ENCODE measurements around the gene MRPL4. TPM values are rescaled to one million over a fixed set of nuclear protein-coding genes. Genes with fewer than 3 reads are reported as not detected.
"Not testable (repeated sequence)": the region's sequence is repeated elsewhere in the genome, so short reads cannot be mapped to it uniquely, and the experiment has no call there.

The MRPL4 gene
- total RNA-seq, 1 experiment from 2014 or later: 99.3 TPM

DNA sequence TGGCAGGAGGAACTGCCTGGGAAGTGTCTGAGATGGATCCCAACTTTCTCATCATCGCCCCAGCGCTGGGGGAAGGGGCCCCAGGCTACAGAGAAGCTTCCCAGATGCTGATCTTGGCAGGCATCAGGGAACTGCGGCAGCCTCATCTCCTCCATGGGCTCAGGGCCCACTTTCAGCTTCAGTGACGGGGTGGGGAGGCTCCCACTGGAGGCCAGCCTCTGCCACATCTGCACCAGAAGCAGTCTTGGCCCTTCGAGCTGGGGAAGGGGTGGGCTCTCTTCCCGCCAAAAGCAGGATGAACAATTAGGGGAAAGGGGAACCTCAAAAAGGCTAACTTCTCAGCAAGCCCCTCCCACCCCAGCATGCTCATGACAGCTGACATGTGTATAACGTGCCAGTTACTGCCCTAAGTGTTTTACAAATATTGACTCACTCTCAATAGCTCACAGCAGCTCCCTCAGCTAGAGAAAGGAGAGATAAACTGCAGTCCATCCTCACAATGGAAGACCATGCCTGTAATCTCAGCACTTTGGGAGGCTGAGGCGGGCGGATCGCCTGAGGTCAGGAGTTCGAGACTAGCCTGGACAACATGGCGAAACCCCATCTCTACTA, 13.7 kb upstream of the MRPL4 start:
- H3K4me3 Mint-ChIP-seq: no peak overlapping the region
- H3K27ac ChIP-seq (ENCODE audit: insufficient read length, low read depth, low read length): no peak overlapping the region
- H3K4ac ChIP-seq (ENCODE audit: low read depth, low read length): no peak overlapping the region
- peaks cover 4 to 14% of the 10 kb centered on the region in 2 experiments; a peak in 3 of 4 replicates for H3K4me1 Mint-ChIP-seq
- no peak overlapping the region for H3K18ac ChIP-seq (ENCODE audit: insufficient read length, low read depth, low read length)
- no peak overlapping the region for H2BK5ac ChIP-seq (ENCODE audit: insufficient read length, low read length)
- H3K9me3 Mint-ChIP-seq: no peaks in the 10 kb centered on the region; a peak in 1 of 5 replicates
- no peak overlapping the region for H3T11ph ChIP-seq (ENCODE audit: low read length)
- H2BK20ac ChIP-seq (ENCODE audit: low read depth, low read length, poor library complexity, severe bottlenecking): no peak overlapping the region
- no peak overlapping the region for H2BK15ac ChIP-seq (ENCODE audit: low read depth, low read length)
- no peaks in the 10 kb centered on the region for H3K23me2 ChIP-seq (ENCODE audit: insufficient read length, low read depth, low read length, poor library complexity, severe bottlenecking)
- H2AK5ac ChIP-seq (ENCODE audit: insufficient read length, low read length): no peak overlapping the region
- no peaks in the 10 kb centered on the region for H3K27me3 ChIP-seq (ENCODE audit: insufficient read depth, low read length)
- H3K79me2 ChIP-seq (ENCODE audit: insufficient read depth, low read length): no peaks in the 10 kb centered on the region
- no peak for DNase-seq
- no peaks in the 10 kb centered on the region for H3K9me3 ChIP-seq (ENCODE audit: control insufficient read depth, low read depth, low read length)
- H4K91ac ChIP-seq (ENCODE audit: insufficient read length, low read depth, low read length): no peak overlapping the region
- H3K9ac ChIP-seq (ENCODE audit: extremely low read depth, insufficient read length, low read length): no peak overlapping the region
- no peak overlapping the region for H2BK12ac ChIP-seq (ENCODE audit: insufficient read length, low read depth, low read length)
- H3K4me1 ChIP-seq (ENCODE audit: insufficient read depth, low read length): no peaks in the 10 kb centered on the region
- H3K27me3 Mint-ChIP-seq (ENCODE audit: low read depth): no peaks in the 10 kb centered on the region
- no peak overlapping the region for H2AFZ ChIP-seq (ENCODE audit: low read length)
- H4K20me1 ChIP-seq (ENCODE audit: control insufficient read depth, insufficient read depth, insufficient read length): no peaks in the 10 kb centered on the region
- H3K27ac Mint-ChIP-seq: no peak overlapping the region
- H3K56ac ChIP-seq (ENCODE audit: insufficient read length, low read depth, low read length): no peak overlapping the region
- H4K5ac ChIP-seq (ENCODE audit: insufficient read length, low read depth, low read length): no peak overlapping the region
- no peaks in the 10 kb centered on the region for H3K79me1 ChIP-seq (ENCODE audit: insufficient read depth, low read depth, low read length, poor library complexity, severe bottlenecking)
- no peaks in the 10 kb centered on the region for H3K36me3 Mint-ChIP-seq (ENCODE audit: insufficient read depth in 1 of 3, low read depth in 3 of 3)
- no peak overlapping the region for H3K23ac ChIP-seq (ENCODE audit: insufficient read length, low read depth, low read length)
- no peak overlapping the region for H3K14ac ChIP-seq (ENCODE audit: insufficient read depth, low read length)
- WGBS (ENCODE audit: extremely low coverage, insufficient read length, low lambda C conversion rate): no CpG with 5 or more reads among the region's 12 CpGs
- H3K4me2 ChIP-seq (ENCODE audit: insufficient read depth, insufficient read length, low read length): no peak overlapping the region
- H2BK120ac ChIP-seq (ENCODE audit: low read depth, low read length, poor library complexity, severe bottlenecking): no peak overlapping the region
- H4K8ac ChIP-seq (replicated peaks; ENCODE audit: insufficient read length, low read depth, low read length): no peak overlapping the region
- TF ChIP-seq CTCF (conservative IDR thresholded peaks at IDR 0.05): no peak

DNA sequence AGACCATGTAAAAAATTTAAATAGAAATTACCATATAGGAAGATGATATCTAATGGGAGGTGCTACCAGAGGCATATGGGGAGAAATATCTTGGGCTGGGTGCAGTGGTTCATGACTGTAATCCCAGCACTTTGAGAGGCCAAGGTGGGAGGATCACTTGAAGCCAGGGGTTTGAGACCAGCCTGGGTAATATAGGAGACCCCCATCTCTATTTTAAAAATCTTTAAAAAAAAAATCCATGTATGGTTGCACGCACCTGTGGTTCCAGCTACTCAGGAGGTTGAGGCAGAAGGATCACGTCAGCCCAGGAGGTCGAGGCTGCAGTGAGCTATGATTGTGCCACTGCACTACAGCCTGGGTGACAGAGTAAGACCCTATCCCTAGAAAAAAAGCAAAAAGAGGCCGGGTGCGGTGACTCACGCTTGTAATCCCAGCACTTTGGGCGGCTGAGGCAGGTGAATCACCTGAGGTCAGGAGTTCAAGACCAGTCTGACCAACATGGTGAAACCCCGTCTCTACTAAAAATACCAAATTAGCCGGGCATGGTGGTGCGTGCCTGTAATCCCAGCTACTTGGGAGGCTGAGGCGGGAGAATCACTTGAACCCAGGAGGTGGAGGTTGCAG, 10.1 kb upstream of the MRPL4 start:
- H2AFZ ChIP-seq (ENCODE audit: low read length); H3K27me3 ChIP-seq (ENCODE audit: insufficient read depth, low read length); H3K4me3 Mint-ChIP-seq; H2BK120ac ChIP-seq (ENCODE audit: low read depth, low read length, poor library complexity, severe bottlenecking); H3K27me3 Mint-ChIP-seq (ENCODE audit: low read depth); H4K5ac ChIP-seq (ENCODE audit: insufficient read length, low read depth, low read length); H3T11ph ChIP-seq (ENCODE audit: low read length); H4K91ac ChIP-seq (ENCODE audit: insufficient read length, low read depth, low read length); H3K23ac ChIP-seq (ENCODE audit: insufficient read length, low read depth, low read length); H2BK20ac ChIP-seq (ENCODE audit: low read depth, low read length, poor library complexity, severe bottlenecking); H3K36me3 Mint-ChIP-seq (ENCODE audit: insufficient read depth in 1 of 3, low read depth in 3 of 3); H4K20me1 ChIP-seq (ENCODE audit: control insufficient read depth, insufficient read depth, insufficient read length); H3K79me2 ChIP-seq (ENCODE audit: insufficient read depth, low read length); H2BK5ac ChIP-seq (ENCODE audit: insufficient read length, low read length); H3K23me2 ChIP-seq (ENCODE audit: insufficient read length, low read depth, low read length, poor library complexity, severe bottlenecking); H3K27ac ChIP-seq (ENCODE audit: insufficient read length, low read depth, low read length); DNase-seq; H3K9ac ChIP-seq (ENCODE audit: extremely low read depth, insufficient read length, low read length); H2BK12ac ChIP-seq (ENCODE audit: insufficient read length, low read depth, low read length); H3K14ac ChIP-seq (ENCODE audit: insufficient read depth, low read length); H3K56ac ChIP-seq (ENCODE audit: insufficient read length, low read depth, low read length); H2AK5ac ChIP-seq (ENCODE audit: insufficient read length, low read length); H3K9me3 Mint-ChIP-seq; H3K4me2 ChIP-seq (ENCODE audit: insufficient read depth, insufficient read length, low read length); H3K4me1 ChIP-seq (ENCODE audit: insufficient read depth, low read length); H3K18ac ChIP-seq (ENCODE audit: insufficient read length, low read depth, low read length); H2BK15ac ChIP-seq (ENCODE audit: low read depth, low read length); H4K8ac ChIP-seq (replicated peaks; ENCODE audit: insufficient read length, low read depth, low read length); H3K4me1 Mint-ChIP-seq; H3K4ac ChIP-seq (ENCODE audit: low read depth, low read length); H3K9me3 ChIP-seq (ENCODE audit: control insufficient read depth, low read depth, low read length); H3K79me1 ChIP-seq (ENCODE audit: insufficient read depth, low read depth, low read length, poor library complexity, severe bottlenecking): not testable (repeated sequence)
- peak overlapping the region in 1 of 3 experiments; percentile 44; a peak in 1 of 7 replicates for H3K27ac Mint-ChIP-seq
- WGBS (ENCODE audit: extremely low coverage, insufficient read length, low lambda C conversion rate): no CpG with 5 or more reads among the region's 11 CpGs

Measured in H9 (cell line).